IPS DF 6.9 (cell line): Measurements from ENCODE around the gene ABCA5.
"Not testable (repeated sequence)": the region's sequence is repeated elsewhere in the genome, so short reads cannot be mapped to it uniquely, and the experiment has no call there.

ENCODE experiments used
- DNase-seq: peaks from one replicate; pipeline ENCODE4 v3.0.0-alpha.2; 2013; ENCODE audit warnings: low read depth, low spot score
- H3K27ac ChIP-seq: one replicate; pipeline ENCODE4 v1.5.1; 2013; ENCODE audit warnings: low read length, control low read depth
- H3K27me3 ChIP-seq: 2 replicates; pipeline ENCODE4 v1.6.1; 2013; ENCODE audit warnings: mild to moderate bottlenecking, low read length; ENCODE audit not compliant: control insufficient read depth, insufficient read depth
- H3K36me3 ChIP-seq: 2 replicates; pipeline ENCODE4 v1.6.1; 2013; ENCODE audit warnings: low read length; ENCODE audit not compliant: control insufficient read depth, insufficient read depth
- H3K4me1 ChIP-seq: 2 replicates; pipeline ENCODE4 v1.6.1; 2013; ENCODE audit warnings: low read length; ENCODE audit not compliant: control insufficient read depth, insufficient read depth
- H3K4me3 ChIP-seq: 2 replicates; pipeline ENCODE4 v1.5.1; 2013; ENCODE audit warnings: mild to moderate bottlenecking, low read length
- H3K9me3 ChIP-seq: 2 replicates; pipeline ENCODE4 v1.6.1; 2013; ENCODE audit warnings: low read length, inconsistent platforms; ENCODE audit not compliant: control insufficient read depth, insufficient read depth
- WGBS: extraction: QIAGEN DNeasy Blood & Tissue Kit; methylation state at CpG from one replicate; pipeline ENCODE4 v1.1.7; 2013; ENCODE audit warnings: mixed read lengths, missing lambda C conversion rate; ENCODE audit not compliant: insufficient read length, insufficient coverage; 5-methylcytosine and 5-hydroxymethylcytosine counted together

Gene ABCA5

GRCh38 chr17:69218986-69219385 lies 107.9 kb downstream of the ABCA5 start:
- H3K27me3 ChIP-seq = no peaks in the 10 kb centered on the region
- H3K4me3 ChIP-seq = no peak overlapping the region
- no peak for DNase-seq
- H3K36me3 ChIP-seq = no peaks in the 10 kb centered on the region
- no peak overlapping the region for H3K27ac ChIP-seq
- H3K4me1 ChIP-seq = no peaks in the 10 kb centered on the region
- no CpG with 5 or more reads among the region's 3 CpGs for WGBS
- no peaks in the 10 kb centered on the region for H3K9me3 ChIP-seq

GRCh38 chr17:69213059-69213813 lies 113.7 kb downstream of the ABCA5 start:
- H3K36me3 ChIP-seq = no peaks in the 10 kb centered on the region
- WGBS = no CpG with 5 or more reads among the region's 9 CpGs
- no peak for DNase-seq

GRCh38 chr17:69208640-69209039 lies 118.3 kb downstream of the ABCA5 start:
- no peak overlapping the region for H3K4me3 ChIP-seq
- H3K9me3 ChIP-seq = no peaks in the 10 kb centered on the region
- no peak for DNase-seq
- 100% methylated on average over 1 of the region's 2 CpGs for WGBS
- H3K4me1 ChIP-seq = peaks cover 2% of the 10 kb centered on the region; the same call in 1 of the 2 replicates
- H3K36me3 ChIP-seq = no peaks in the 10 kb centered on the region
- H3K27ac ChIP-seq = no peak overlapping the region
- no peaks in the 10 kb centered on the region for H3K27me3 ChIP-seq

More at GRCh38 chr17:69213059-69213813, 113.7 kb downstream of the ABCA5 start:
- no peak overlapping the region for H3K27ac ChIP-seq
- H3K4me3 ChIP-seq = no peak overlapping the region
- H3K9me3 ChIP-seq = no peaks in the 10 kb centered on the region
- H3K27me3 ChIP-seq = no peaks in the 10 kb centered on the region
- peaks cover 2% of the 10 kb centered on the region; the same call in 1 of the 2 replicates for H3K4me1 ChIP-seq

DNA sequence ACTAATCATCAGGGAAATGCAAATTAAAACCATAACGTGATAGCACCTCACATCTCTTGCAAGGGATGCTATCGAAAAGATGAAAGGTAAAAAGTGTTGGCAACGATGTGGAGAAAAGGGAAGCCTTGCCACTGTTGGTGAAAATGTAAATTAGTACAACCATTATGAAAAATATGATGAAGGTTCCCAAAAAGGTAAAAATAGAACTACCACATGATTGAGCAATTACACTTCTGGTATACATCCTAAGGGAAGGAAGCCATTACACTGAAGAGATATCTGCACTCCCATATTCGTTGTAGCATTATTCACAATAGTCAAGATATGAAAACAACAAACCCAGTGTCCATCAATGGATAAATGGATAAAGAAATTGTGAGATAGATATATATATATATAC lies 119.8 kb downstream of the ABCA5 start:
- H3K9me3 ChIP-seq = no peaks in the 10 kb centered on the region
- no CpG with 5 or more reads among the region's 4 CpGs for WGBS
- no peaks in the 10 kb centered on the region for H3K36me3 ChIP-seq
- H3K27ac ChIP-seq = no peak overlapping the region
- H3K4me1 ChIP-seq = no peaks in the 10 kb centered on the region
- DNase-seq = no peak
- no peaks in the 10 kb centered on the region for H3K27me3 ChIP-seq
- no peak overlapping the region for H3K4me3 ChIP-seq

- Histone ChIP-seq H3K4me3 (no peak overlapping the region), H3K4me1 (no peaks in the 10 kb centered on the region), H3K9me3 (no peaks in the 10 kb centered on the region), H3K36me3 (no peaks in the 10 kb centered on the region), H3K27ac (no peak overlapping the region), H3K27me3 (no peaks in the 10 kb centered on the region)
- DNase-seq = no peak
- no CpG with 5 or more reads among the region's 6 CpGs for WGBS
Observed at GRCh38 chr17:69198238-69198637, 128.7 kb downstream of the ABCA5 start.

GRCh38 chr17:69196105-69196653 lies 130.8 kb downstream of the ABCA5 start:
- DNase-seq, H3K27ac ChIP-seq, H3K27me3 ChIP-seq, H3K4me1 ChIP-seq, H3K36me3 ChIP-seq, H3K4me3 ChIP-seq, H3K9me3 ChIP-seq: not testable (repeated sequence)
- no CpG with 5 or more reads among the region's 40 CpGs for WGBS
